ENCODE results near the gene KLHDC7A. TPM values are rescaled to one million over a fixed set of nuclear protein-coding genes. Genes with fewer than 3 reads are reported as not detected.

Gene KLHDC7A
- polyA plus RNA-seq, 3 donors, result not detected

GRCh38 chr1:18484276-18484675 lies 3.5 kb downstream of the KLHDC7A start:
- WGBS (ENCODE audit: insufficient coverage), result 80% methylated on average over 1 of the region's 3 CpGs
- H3K4me3 Mint-ChIP-seq, result no peak overlapping the region

GRCh38 chr1:18484721-18485120 lies 4.0 kb downstream of the KLHDC7A start:
- Histone ChIP-seq H3K79me2 (ENCODE audit: insufficient read depth, low read length) (no peaks in the 10 kb centered on the region), H3K4me1 (ENCODE audit: control insufficient read depth in 1 of 2, insufficient read depth in 2 of 2, low read length in 2 of 2) (no peaks in the 10 kb centered on the region), H3K4me3 (replicated peaks in 1 of 3; ENCODE audit: low read depth in 2 of 3, low read length in 3 of 3) (no peak overlapping the region), H3K9me3 (replicated peaks in 1 of 2; ENCODE audit: control insufficient read depth in 1 of 2, insufficient read depth in 1 of 2, low read length in 2 of 2) (no peaks in the 10 kb centered on the region), H3K27ac (ENCODE audit: low read depth in 1 of 2, low read length in 2 of 2) (no peak overlapping the region), H3K36me3 (replicated peaks in 1 of 2; ENCODE audit: control insufficient read depth in 1 of 2, insufficient read depth in 2 of 2, low read length in 2 of 2) (no peaks in the 10 kb centered on the region), H3K27me3 (ENCODE audit: control insufficient read depth in 2 of 2, insufficient read depth in 2 of 2, low read length in 2 of 2) (peaks cover 0 to 4% of the 10 kb centered on the region in 2 donors), H3K9ac (ENCODE audit: insufficient read depth, low read length, poor library complexity, severe bottlenecking) (no peak overlapping the region), H4K20me1 (ENCODE audit: insufficient read depth, low read length) (no peaks in the 10 kb centered on the region), H3K4me2 (replicated peaks; ENCODE audit: extremely low read depth, low read length, poor library complexity, severe bottlenecking) (no peak overlapping the region), H2AFZ (ENCODE audit: insufficient read depth, low read depth, low read length, poor library complexity, severe bottlenecking) (no peak overlapping the region)
- no peak overlapping the region for H3K4me3 Mint-ChIP-seq
- H3K36me3 Mint-ChIP-seq, result no peaks in the 10 kb centered on the region
- H3K9me3 Mint-ChIP-seq, result peaks cover 0 to 3% (median 0%) of the 10 kb centered on the region in 7 donors
- peaks cover 0 to 2% (median 0%) of the 10 kb centered on the region in 3 donors for H3K27me3 Mint-ChIP-seq (ENCODE audit: low read depth in 3 of 3)
- no peak for TF ChIP-seq CTCF (IDR thresholded peaks at IDR 0.05)
- intact Hi-C loops (cut with micrococcal nuclease), result no loop called here
- H3K4me1 Mint-ChIP-seq, result no peaks in the 10 kb centered on the region
- no peak overlapping the region for H3K27ac Mint-ChIP-seq
- DNase-seq, result no peak
- WGBS (ENCODE audit: insufficient coverage), result 56% methylated on average over 2 of the region's 2 CpGs

More at GRCh38 chr1:18484276-18484675, 3.5 kb downstream of the KLHDC7A start:
- Mint-ChIP-seq H3K9me3 (peaks cover 0 to 3% (median 0%) of the 10 kb centered on the region in 7 donors), H3K36me3 (no peaks in the 10 kb centered on the region), H3K27ac (no peak overlapping the region), H3K27me3 (ENCODE audit: low read depth in 3 of 3) (peaks cover 0 to 2% (median 0%) of the 10 kb centered on the region in 3 donors), H3K4me1 (no peaks in the 10 kb centered on the region)
- intact Hi-C loops (cut with micrococcal nuclease), result no loop called here
- H3K9me3 ChIP-seq (replicated peaks in 1 of 2; ENCODE audit: control insufficient read depth in 1 of 2, insufficient read depth in 1 of 2, low read length in 2 of 2), result no peaks in the 10 kb centered on the region
- no peak for TF ChIP-seq CTCF (IDR thresholded peaks at IDR 0.05)
- H3K4me1 ChIP-seq (ENCODE audit: control insufficient read depth in 1 of 2, insufficient read depth in 2 of 2, low read length in 2 of 2), result no peaks in the 10 kb centered on the region
- H3K27ac ChIP-seq (ENCODE audit: low read depth in 1 of 2, low read length in 2 of 2), result no peak overlapping the region
- no peak overlapping the region for H3K9ac ChIP-seq (ENCODE audit: insufficient read depth, low read length, poor library complexity, severe bottlenecking)
- H3K36me3 ChIP-seq (replicated peaks in 1 of 2; ENCODE audit: control insufficient read depth in 1 of 2, insufficient read depth in 2 of 2, low read length in 2 of 2), result no peaks in the 10 kb centered on the region
- no peaks in the 10 kb centered on the region for H3K79me2 ChIP-seq (ENCODE audit: insufficient read depth, low read length)
- no peak for DNase-seq
- no peak overlapping the region for H3K4me2 ChIP-seq (replicated peaks; ENCODE audit: extremely low read depth, low read length, poor library complexity, severe bottlenecking)
- H2AFZ ChIP-seq (ENCODE audit: insufficient read depth, low read depth, low read length, poor library complexity, severe bottlenecking), result no peak overlapping the region
- H3K27me3 ChIP-seq (ENCODE audit: control insufficient read depth in 2 of 2, insufficient read depth in 2 of 2, low read length in 2 of 2), result peaks cover 0 to 4% of the 10 kb centered on the region in 2 donors
- no peaks in the 10 kb centered on the region for H4K20me1 ChIP-seq (ENCODE audit: insufficient read depth, low read length)
- no peak overlapping the region for H3K4me3 ChIP-seq (replicated peaks in 1 of 3; ENCODE audit: low read depth in 2 of 3, low read length in 3 of 3)
